Right hindlimb (tissue), 1 donor: Measurements from ENCODE around the gene DNAJB13.
"Not testable (repeated sequence)": the region's sequence is repeated elsewhere in the genome, so short reads cannot be mapped to it uniquely, and the experiment has no call there.

ENCODE experiments used
- DNase-seq: peaks from one replicate; pipeline ENCODE4 v3.0.0-alpha.2; 2018

The DNAJB13 gene, protein sequence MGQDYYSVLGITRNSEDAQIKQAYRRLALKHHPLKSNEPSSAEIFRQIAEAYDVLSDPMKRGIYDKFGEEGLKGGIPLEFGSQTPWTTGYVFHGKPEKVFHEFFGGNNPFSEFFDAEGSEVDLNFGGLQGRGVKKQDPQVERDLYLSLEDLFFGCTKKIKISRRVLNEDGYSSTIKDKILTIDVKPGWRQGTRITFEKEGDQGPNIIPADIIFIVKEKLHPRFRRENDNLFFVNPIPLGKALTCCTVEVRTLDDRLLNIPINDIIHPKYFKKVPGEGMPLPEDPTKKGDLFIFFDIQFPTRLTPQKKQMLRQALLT

DNA sequence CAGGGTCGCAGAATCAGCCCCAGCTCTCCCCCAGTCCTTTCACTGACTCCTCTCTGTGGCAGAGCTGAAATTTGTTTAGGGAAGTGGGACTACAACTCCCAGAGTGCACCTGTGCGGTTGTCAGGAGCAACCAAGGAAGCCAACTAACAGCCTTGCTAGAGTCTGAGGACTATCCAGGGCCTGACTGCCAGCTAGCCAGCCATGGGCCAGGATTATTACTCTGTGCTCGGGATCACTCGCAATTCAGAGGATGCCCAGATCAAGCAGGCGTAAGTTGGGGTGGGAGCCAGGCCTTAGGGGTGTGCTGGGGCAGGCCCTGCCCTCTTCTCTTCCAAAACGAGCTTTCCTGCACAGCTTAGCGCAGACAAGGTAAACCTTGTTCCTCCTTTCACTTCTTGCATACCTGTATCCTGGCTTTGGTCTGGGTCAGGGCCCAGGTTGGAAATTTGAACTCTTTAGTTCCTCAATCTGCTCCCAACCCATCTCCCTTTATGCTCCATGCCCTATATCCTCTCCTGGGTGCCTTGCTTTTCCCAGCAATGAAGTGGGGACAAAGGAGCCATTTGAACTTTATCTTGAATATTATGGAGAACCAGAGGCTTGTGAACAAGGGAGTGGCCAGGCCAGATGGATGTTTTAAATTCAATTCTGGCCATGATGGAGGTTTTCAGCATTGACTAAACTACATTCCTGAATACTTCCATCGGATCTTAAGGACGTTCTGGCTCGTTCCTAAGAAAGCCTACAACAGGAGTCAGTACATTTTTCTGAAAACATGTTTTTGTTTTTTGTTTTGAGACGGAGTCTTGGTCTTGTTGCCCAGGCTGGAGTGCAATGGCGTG is at the start of gene DNAJB13:
Gene DNAJB13, plus strand, starts transcription at position 158 of the 842 bp plus-strand sequence. Its CDS starts 44 bp downstream, at position 202.
- DNase-seq = peak; percentile 46

DNA sequence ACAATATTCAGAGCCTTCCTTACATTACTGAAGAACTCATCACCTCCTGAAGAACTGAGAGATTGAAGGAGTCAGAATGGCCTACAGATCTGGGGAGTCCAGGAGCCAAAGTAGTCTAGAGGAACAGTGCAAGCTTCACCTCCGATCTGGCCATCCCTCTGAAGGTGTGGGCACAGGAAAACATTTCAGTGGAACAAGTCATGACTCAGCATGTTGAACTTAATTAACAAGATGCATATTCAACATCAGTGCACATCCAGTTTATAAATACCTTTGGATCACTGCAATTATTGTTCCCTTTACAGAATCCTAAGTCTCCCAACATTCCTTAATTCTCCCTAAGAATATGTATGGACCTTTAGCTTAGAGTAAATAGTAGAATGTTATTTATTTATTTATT is 48.5 kb upstream of the DNAJB13 start:
- no peak for DNase-seq

- DNase-seq = no peak
These were observed 43.6 kb upstream of the DNAJB13 start for GRCh38 chr11:73907191-73907590.

GRCh38 chr11:73912026-73912425 is 38.8 kb upstream of the DNAJB13 start:
- no peak for DNase-seq

DNA sequence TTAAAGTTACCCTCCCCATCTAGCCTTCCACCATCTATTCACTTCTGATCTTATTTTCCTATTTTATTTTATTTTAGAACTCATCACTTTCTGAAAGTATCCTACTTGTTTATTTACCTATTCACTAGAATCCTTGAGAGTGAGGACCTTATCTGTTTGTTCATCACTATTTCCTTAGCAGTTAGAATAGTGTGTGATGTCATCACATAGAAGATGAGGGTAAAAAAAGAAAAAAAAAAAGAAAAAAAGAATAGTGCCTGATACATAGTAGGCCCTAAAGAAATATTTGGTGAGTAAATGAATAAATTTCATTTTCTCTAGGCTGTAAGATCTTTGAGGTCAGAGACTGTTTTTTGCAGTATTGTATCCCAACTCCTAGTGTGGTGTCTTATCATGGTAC is 37.4 kb upstream of the DNAJB13 start:
- DNase-seq = no peak

DNA sequence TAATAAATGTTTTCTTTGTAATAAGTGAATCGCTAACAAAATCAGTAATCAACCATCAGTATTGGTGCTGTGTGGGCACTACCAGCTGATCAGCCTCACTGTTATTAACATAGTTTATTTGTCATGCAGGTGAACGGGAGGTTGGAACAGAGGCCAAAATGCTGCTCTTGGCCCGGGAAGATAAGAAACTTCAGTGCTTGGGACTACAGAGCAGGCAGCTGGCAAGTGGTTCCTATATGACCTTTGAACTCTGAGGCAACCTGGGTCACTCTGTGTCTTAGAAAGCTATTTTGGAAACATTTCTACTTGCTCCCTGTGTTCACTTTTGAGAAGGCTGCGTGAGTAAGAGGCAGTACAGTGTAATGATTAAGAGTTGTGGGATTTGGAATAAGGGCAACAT is 36.5 kb upstream of the DNAJB13 start:
- no peak for DNase-seq

GRCh38 chr11:73916435-73916834 is 34.4 kb upstream of the DNAJB13 start:
- no peak for DNase-seq

GRCh38 chr11:73921180-73921579 is 29.6 kb upstream of the DNAJB13 start:
- no peak for DNase-seq

DNA sequence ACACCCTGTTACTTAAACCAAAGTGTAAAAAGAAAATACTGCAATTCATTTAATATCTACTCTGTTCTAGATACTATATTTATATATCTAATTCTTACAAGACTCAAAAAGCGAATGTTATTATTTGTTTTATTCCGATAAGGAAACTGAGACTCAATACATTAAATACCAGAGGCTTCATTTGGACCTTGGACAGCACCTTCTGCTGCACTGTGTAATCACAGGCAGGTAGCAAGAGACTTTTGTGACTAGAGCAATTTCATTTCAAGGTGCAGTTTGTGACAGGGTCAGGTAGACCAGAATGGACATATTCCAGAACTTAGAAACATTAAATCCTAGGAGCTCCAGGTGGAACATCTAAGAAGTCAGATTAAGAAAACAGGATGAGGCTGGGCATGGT is 21.4 kb upstream of the DNAJB13 start:
- DNase-seq = no peak

- no peak for DNase-seq
These were observed 19.7 kb upstream of the DNAJB13 start for GRCh38 chr11:73931039-73931645.

DNA sequence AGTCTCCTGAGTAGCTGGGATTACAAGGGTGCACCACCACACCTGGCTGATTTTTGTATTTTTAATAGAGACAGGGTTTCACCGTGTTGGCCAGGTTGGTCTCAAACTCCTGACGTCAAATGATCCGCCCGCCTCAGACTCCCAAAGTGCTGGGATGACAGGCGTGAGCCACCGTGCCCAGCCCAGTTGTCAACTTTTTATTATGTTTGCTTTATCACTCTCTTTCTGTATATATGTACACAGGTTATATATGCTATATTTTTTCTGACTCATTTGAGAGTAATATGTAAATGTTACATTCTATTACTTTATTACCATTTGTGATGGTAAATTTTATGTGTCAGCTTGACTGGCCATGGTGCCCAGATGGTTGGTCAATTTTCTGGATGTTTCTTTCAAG is 18.9 kb upstream of the DNAJB13 start:
- no peak for DNase-seq

DNA sequence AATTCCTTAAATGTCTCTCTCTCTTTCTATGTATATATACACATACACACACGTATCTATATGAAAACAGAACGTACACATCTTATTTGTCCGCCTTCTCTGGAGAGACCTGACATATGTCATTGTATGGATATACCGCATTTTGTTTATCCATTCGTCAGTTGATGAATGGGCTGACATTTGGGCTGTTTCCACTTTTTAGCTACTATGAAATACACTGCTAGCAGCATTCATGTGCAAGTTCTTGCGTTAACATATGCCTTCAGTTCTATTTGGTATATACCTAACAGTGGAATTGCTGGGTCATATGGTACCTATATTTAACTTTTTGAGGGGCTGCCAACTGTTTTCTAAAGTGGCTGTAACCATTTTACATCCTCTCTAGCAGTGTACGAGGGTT is 18.0 kb upstream of the DNAJB13 start:
- no peak for DNase-seq

- DNase-seq = not testable (repeated sequence)
These were observed 14.8 kb upstream of the DNAJB13 start for GRCh38 chr11:73936047-73936446.

GRCh38 chr11:73939096-73939495 is 11.7 kb upstream of the DNAJB13 start:
- DNase-seq = no peak

DNA sequence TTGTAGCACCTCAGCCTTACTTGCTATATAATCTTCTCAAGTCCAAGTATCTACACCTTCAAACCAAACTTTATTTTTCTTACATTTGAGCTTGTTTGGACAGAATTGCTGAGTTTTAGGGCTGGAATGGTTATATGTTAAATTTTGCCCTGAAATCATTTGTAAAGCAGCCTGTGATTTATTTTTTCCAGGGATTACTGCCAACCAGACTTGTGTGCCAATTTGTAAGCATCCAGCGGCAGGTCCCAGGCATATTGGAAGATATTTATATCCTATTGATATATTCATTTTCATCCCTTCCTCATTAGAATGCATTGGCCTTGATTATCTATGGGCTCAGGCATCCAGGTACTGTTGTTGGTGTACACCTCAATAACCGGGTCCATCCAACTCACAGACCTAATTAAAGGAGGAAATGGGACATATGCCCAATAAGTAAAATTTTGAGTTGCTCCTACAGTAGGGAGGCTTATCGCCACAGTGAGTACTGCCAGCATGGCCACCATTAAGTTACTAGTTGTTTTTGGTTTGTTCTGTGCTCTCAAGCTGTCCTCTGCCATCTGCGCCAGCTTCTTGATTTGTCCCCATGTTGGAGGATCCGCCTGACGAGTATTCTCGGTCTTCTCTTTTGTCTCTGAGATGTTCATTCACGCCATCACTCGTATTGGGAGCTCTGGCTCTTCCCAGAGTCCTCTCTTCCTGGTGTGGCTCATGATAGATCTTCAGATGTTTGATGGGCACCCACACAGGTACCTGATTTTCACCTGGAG is 9.8 kb upstream of the DNAJB13 start:
- no peak for DNase-seq

DNA sequence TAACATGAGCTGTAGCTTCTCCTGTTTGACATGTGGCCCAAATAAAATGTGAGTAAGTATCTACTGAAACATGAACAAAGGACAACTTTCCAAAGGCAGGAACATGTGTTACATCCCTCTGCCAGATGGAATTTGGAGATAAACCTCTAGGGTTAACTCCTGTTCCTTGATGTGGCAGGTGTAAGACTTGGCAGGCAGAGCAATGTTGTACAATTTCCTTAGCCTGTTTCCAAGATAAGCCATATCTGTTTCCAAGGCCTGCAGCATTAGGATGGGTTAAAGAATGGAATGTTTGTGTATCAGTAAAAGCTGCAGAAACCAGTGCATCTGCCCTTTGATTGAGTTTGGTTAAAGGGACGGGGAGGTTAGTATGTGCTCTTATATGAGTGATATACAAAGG is 8.8 kb upstream of the DNAJB13 start:
- no peak for DNase-seq

DNA sequence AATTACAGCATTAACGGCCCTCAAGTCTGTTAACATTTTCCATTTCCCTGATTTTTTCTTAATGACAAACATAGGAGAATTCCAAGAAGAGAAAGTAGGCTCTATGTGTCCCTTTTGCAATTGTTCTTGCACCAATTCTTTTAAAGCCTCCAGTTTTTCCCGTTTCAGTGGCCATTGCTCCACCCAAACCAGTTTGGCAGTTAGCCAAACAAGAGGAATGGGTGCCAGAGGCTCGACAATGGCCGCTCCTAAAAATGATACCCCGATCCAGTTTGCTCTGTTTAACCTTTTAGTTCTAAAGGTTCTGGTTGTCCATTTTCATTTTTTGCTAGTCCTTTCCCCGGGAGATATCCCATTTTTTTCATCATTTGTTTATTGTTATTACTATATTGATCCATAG is 6.7 kb upstream of the DNAJB13 start:
- no peak for DNase-seq

GRCh38 chr11:73944901-73945300 is 5.9 kb upstream of the DNAJB13 start:
- DNase-seq = no peak

DNA sequence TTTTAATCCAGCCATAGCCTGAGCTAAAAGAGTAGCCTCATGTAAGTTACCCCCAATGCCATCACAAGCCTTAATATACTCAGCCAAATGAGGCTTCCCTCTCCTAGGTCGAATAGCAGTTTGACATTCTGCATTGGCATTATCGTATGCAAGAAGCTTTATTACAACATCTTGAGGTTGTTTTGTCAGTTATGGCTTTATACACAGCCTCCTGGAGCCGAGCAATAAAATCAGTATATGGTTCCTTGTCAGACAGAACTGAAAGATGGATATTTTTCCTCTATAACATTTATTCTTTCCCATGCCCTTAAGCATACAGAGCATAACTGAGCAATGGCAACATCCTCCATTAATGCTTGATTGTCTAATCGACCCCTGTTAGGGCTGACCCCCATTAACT is 5.4 kb upstream of the DNAJB13 start:
- no peak for DNase-seq

GRCh38 chr11:73946798-73947458 is 3.9 kb upstream of the DNAJB13 start:
- no peak for DNase-seq

DNA sequence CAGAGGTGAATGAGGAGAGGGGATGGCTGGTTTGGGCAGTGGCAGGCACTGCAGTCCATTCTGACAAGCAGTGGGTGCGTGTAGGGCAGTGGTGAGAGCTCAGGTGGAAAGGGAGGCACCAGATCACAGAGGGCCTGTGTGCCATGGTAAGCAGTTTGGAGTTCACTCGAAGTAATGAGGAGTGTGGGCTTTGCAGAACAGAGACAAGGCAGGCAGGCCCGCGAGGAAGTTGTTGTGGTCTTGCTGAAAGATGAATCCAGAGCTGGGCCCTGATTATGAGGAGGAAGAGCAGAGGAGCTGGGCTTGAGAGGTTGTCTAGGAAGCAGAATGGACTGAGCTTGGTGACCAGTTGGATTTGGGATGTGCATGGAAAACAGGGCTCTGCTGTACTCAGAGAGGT is 1.6 kb upstream of the DNAJB13 start:
- no peak for DNase-seq

- no peak for DNase-seq
These were observed 914 bp upstream of the DNAJB13 start for GRCh38 chr11:73949912-73950311.

GRCh38 chr11:73951797-73952196 is 971 bp downstream of the DNAJB13 start:
- no peak for DNase-seq
